ENCODE measurements around the gene E2F2.
"Not testable (repeated sequence)": the region's sequence is repeated elsewhere in the genome, so short reads cannot be mapped to it uniquely, and the experiment has no call there.

The E2F2 gene

GRCh38 chr1:23522244-23522982 is 8.6 kb downstream of the E2F2 start:
- DNase-seq (ENCODE audit: low spot score) = no peak

DNA sequence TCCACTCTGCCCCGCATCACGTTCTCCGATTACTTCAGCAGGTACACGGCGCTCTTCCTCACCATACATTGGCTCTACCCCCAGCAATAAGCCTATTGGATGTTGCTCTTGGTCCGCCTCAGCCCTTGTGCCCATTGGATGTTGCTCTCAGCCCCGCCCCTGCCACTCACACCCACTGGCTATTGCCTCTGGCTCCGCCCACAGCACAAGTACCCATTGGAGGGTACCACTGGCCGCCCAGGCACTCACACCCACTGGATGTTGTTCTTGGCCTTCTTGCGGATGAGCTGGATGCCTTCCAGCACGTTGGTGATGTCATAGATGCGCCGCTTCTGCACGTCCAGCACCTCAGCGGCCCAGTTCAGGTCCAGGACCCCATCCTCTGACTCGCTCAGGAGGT is 9.4 kb downstream of the E2F2 start:
- peak; percentile 71 for DNase-seq (ENCODE audit: low spot score)

- DNase-seq (ENCODE audit: low spot score) = no peak
Measured at GRCh38 chr1:23517581-23517980, 13.5 kb downstream of the E2F2 start.

DNA sequence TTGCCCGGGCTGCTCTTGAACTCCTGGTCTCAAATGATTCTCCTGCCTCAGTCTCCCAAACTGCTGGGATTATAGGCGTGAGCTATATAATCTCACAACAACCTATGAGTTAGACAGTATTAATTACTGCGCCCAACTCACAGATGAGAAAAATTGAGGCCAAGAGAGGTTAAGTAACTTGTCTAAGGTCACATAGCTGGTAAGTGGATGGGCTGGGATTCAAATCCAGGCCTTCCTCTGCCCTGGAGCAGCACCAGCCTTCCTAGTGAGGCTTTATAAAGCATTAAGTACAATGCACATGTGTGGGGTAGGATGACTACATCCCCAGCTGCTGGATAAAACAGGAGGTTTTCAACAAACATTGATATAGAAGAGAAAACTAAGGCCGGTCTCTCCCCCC is 15.1 kb downstream of the E2F2 start:
- no peak for DNase-seq (ENCODE audit: low spot score)

- peak; percentile 89 for DNase-seq (ENCODE audit: low spot score)
Measured at GRCh38 chr1:23514111-23514679, 16.8 kb downstream of the E2F2 start.

- no peak for DNase-seq (ENCODE audit: low spot score)
Measured at GRCh38 chr1:23509896-23510295, 21.1 kb downstream of the E2F2 start.

- no peak for DNase-seq (ENCODE audit: low spot score)
Measured at GRCh38 chr1:23506376-23507107, 24.5 kb downstream of the E2F2 start.

GRCh38 chr1:23505851-23506250 is 25.2 kb downstream of the E2F2 start:
- no peak for DNase-seq (ENCODE audit: low spot score)

DNA sequence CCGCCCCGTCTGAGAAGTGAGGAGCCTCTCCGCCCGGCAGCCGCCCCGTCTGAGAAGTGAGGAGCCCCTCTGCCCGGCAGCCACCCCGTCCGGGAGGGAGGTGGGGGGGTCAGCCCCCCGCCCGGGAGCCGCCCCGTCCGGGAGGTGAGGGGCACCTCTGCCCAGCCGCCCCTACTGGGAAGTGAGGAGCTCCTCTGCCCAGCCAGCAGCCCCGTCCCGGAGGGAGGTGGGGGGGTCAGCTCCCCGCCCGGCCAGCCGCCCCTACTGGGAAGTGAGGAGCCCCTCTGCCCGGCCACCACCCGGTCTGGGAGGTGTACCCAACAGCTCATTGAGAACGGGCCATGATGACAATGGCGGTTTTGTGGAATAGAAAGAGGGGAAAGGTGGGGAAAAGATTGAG is 26.9 kb downstream of the E2F2 start:
- DNase-seq (ENCODE audit: low spot score) = not testable (repeated sequence)

DNA sequence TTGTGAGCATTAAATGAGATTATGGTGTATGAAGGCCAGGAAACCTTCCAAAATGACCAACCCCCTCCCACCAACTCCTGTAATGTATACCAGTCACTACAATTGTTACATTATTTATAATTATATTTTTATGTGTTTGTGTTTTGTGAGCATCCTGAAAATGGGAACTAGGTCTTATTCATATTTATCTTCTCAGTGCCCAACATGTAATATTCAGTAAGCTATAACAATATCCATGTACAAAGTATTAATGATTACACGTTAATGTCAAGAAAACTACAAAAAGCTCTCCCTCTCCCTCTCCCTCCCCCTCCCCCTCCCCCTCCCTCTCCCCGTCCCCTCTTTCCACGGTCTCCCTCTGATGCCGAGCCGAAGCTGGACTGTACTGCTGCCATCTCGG is 28.1 kb downstream of the E2F2 start:
- DNase-seq (ENCODE audit: low spot score) = no peak

GRCh38 chr1:23500466-23500865 is 30.6 kb downstream of the E2F2 start:
- no peak for DNase-seq (ENCODE audit: low spot score)

DNA sequence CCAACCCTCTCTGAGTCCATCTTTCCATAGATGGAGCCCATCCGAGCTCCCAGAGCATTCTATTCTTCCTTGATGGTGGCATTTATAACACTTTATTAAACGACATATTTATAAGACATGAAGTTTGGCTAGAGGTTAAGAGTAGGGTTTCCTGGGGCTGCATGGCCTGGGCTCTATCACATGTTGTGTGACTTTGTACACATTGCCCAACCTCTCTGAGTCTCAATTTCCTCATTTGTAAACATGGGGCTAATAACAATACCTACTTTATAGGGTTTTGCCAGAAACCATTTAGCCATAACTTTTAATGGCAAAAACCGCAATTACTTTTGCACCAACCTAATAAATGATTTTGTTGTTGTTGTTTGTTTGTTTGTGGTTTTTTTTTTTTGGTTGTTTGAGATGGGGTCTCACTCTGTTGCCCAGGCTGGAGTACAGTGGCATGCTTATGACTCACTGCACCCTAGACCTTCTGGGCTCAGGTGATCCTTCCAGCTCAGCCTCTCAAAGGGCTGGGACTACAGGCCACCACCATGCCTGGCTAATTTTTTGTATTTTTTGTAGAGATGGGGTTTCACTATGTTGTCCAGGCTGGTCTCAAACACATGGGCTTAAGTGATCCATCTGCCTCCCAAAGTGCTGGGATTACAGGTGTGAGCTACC is 33.1 kb downstream of the E2F2 start:
- DNase-seq (ENCODE audit: low spot score) = no peak

- no peak for DNase-seq (ENCODE audit: low spot score)
Measured at GRCh38 chr1:23496490-23497181, 34.4 kb downstream of the E2F2 start.

DNA sequence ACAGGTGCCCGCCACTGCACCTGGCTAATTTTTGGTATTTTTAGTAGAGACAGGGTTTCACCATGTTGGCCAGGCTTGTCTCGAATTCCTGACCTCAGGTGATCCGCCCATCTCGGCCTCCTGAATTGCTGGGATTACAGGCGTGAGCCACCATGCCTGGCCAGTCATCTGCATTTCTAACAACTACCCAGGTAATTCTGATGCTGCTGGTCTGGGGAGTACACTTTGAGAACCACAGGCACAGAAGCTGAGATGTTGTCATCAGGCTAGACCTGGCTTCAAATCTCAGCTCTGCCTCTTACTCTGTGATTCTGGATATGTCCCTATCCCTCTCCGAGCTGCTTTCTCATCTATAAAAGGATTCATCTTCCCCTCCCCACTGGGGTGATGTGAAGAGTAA is 36.2 kb downstream of the E2F2 start:
- not testable (repeated sequence) for DNase-seq (ENCODE audit: low spot score)

DNA sequence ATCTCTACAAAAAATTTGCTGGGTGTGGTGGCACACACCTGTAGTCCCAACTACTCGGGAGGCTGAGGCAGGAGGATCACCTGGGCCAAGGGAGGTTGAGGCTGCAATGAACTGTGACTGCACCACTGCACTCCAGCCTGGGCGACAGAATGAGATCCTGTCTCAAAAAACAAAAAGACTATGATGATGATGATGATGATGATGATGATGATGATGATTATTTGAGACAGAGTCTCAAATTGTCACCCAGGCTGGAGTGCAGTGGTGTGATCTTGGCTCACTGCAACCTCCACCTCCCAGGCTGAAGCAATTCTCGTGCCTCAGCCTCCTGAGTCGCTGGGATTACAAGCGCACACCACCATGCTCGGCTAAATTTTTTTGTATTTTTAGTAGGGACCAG is 38.3 kb downstream of the E2F2 start:
- not testable (repeated sequence) for DNase-seq (ENCODE audit: low spot score)

DNA sequence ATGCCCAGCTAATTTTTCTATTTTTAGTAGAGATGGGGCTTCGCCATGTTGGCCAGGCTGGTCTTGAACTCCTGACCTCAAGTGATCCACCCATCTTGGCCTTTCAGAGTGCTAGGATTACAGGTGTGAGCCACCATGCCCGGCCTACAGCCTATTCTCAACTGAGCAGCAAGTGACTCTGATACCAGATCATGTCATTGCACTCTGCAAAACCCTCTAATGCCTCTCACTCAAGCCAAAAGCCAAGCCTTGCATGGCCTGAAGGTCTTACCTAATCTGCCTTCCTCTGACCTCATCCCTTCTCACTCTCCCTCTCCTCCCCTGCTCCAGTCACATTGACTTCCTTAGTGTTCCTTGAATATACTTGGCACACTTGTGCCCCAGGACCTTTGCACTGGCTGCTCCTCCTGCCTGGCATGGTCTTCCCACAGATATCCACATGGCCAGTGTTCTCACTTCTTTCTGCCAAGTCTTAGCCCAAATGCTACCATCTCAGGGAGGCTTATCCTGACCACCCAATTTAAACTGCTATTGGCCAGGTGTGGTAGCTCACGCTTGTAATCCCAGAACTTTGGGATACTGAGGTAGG is 38.8 kb downstream of the E2F2 start:
- no peak for DNase-seq (ENCODE audit: low spot score)

- DNase-seq (ENCODE audit: low spot score) = no peak
Measured at GRCh38 chr1:23489842-23490241, 41.2 kb downstream of the E2F2 start.

GRCh38 chr1:23485002-23485332 is 46.1 kb downstream of the E2F2 start:
- no peak for DNase-seq (ENCODE audit: low spot score)

DNA sequence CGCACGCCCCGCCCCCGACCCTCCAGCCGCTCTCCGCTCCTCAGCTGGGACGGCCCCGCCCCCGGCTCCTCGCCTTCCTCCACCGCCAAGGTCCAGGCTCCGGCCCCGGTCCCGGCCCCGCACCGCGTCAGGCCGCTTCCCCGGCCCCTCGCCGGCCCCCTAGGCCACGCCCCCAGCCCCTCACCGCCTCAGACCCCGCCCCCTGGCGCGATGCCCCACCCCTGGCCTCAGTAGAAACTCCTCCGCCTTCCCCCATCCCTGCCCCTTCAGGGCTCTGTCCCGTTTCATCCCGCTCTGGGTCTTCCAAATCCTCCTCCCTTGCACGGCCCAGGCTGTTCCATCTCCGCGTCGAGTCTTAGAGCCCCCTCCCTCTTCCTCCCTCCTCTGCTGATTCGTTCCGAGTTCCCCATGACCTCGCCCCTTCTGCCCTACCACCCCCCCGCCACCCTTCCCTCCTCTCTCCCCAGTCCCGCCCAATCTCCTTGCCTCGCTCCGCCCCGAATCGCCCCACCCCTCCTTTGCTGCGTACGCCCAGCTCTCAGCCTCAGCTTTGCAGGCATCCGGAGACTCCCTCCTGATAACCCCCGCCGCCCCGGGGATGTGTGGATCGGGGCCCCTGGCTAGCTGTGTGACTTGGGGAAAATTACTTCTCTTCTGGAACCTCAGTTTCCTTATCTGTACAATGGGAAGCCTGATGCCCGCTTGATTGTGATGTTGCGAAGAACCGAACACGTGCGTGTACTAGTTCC is 46.6 kb downstream of the E2F2 start:
- peak; percentile 79 for DNase-seq (ENCODE audit: low spot score)

DNA sequence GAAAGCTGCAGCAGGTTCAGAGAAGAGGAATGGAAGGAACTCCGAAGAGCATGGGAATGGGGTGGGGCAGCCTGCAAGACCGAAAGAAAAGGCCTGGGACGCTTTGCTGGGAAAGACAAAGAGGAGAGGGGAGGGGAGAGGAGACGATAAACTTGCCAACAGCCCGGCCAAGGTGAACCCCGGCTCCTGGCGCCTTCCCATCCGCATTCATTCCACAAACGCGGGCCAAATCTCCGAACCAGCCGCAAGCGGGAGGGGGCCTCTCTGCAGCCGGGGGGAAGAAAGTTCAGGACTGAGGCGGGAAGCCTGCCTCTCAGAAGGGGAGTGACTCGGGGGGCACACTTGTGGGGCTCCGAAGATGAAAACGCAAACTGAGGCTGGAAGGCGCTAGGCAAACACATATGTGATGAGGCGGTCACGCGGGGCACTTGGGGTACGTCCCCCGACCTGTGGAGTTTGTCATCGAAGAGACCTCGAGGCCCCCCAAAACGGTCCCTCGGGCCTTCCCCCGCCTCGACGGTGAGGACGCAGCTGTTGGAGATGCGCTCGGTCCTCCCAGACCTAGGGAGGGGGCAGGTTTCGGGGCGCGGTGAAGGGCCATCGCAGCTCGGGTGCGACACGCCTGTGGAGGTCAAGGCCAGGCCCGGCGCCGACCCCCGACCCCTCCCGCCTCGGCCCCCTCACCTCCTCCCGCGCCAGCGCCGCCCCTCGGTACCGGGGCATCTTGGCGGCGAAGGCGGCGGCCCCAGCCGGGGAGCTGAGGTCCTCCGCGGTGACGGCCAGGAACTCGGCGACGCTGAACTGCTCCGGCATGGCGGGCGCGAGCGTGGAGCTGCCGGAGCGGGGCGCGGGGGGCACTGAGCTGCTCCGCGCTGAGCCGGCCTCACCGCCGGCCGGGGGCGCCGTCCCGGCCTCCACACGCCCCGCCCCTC is 47.4 kb downstream of the E2F2 start, which contains the start of gene ASAP3:
ASAP3 (minus strand) TSS at position 859 of the 932 bp plus-strand sequence; CDS start at position 813, 46 bp downstream.
- DNase-seq (ENCODE audit: low spot score) = no peak

Measured in hematopoietic multipotent progenitor cell treated with erythropoietin and hydrocortisone succinate and interleukin-3 and kit ligand, for 15 days (in vitro differentiated cells).